Measurements from ENCODE around the gene KIF20A.
A peak's percentile ranks its signal among the peaks of the same experiment; 100 is the strongest.

DNA sequence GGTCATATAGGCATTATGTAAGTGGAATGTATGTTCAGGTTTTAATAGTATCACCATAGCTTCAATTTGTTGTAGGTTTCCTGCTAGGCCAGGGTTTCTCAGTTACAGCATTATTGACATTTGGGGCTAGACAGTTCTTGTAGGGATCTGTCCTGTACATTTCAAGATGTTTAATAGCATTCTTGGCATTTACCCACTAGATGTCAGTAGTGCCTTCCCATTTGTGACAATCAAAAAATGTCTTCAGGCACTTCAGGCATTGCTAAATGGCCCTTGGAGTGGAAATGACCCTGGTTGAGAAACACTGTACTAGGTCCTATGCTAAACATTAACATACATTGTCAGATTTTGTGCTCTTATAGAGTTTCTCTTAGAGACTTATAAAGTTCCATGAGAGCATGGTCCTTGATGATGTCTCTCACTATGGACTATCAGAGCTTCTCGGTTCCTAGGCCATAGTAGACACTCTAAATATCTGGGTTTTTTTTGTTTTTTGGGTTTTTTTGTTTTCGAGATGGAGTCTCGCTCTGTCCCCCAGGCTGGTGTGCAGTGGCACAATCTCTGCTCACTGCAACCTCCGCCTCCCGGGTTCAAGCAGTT lies 1.4 kb downstream of the KIF20A start:
- TF ChIP-seq, protein P1, sequence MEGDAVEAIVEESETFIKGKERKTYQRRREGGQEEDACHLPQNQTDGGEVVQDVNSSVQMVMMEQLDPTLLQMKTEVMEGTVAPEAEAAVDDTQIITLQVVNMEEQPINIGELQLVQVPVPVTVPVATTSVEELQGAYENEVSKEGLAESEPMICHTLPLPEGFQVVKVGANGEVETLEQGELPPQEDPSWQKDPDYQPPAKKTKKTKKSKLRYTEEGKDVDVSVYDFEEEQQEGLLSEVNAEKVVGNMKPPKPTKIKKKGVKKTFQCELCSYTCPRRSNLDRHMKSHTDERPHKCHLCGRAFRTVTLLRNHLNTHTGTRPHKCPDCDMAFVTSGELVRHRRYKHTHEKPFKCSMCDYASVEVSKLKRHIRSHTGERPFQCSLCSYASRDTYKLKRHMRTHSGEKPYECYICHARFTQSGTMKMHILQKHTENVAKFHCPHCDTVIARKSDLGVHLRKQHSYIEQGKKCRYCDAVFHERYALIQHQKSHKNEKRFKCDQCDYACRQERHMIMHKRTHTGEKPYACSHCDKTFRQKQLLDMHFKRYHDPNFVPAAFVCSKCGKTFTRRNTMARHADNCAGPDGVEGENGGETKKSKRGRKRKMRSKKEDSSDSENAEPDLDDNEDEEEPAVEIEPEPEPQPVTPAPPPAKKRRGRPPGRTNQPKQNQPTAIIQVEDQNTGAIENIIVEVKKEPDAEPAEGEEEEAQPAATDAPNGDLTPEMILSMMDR (IDR thresholded peaks at IDR 0.05; ENCODE audit: low read length) = peak; percentile 71
- TF ChIP-seq EZH2phosphoT487 (IDR thresholded peaks at IDR 0.05; ENCODE audit: low read length) = no peak
- no peak for TF ChIP-seq EZH2 (optimal IDR thresholded peaks at IDR 0.05; ENCODE audit: low read depth, low read length)

Data from MM.1S (cell line).